GM21360 (cell line): Measurements from ENCODE around the gene SLC30A7.
"Not testable (repeated sequence)": the region's sequence is repeated elsewhere in the genome, so short reads cannot be mapped to it uniquely, and the experiment has no call there.

ENCODE experiments used
- ATAC-seq: cut with Tn5 transposase; IDR thresholded peaks from one replicate; pipeline ENCODE4 v1.9.1; 2021; ENCODE audit warnings: mild to moderate bottlenecking, moderate library complexity; ENCODE audit not compliant: unreplicated experiment

SLC30A7 gene

GRCh38 chr1:100936194-100936967 is 40.5 kb downstream of the SLC30A7 start:
- no peak for ATAC-seq

DNA sequence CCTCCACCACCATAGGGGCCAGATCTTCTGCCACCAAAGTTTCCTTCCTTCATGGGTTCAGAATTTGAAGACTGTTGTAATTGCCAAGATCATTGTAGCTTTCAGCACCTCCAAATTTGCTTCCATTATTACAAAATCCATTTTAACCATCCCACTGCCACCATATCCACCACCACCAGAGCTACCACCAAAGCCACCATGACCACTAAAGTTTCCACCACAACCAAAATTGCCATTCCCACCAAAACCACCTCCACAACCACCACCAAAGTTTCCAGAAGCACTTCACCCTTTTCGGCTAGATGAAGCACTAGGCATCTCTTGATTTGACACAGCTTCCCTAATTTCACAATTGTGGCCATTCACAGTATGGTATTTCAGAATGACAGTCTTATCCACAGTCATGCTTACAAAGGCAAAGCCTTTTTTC is 45.2 kb downstream of the SLC30A7 start:
- ATAC-seq: no peak

DNA sequence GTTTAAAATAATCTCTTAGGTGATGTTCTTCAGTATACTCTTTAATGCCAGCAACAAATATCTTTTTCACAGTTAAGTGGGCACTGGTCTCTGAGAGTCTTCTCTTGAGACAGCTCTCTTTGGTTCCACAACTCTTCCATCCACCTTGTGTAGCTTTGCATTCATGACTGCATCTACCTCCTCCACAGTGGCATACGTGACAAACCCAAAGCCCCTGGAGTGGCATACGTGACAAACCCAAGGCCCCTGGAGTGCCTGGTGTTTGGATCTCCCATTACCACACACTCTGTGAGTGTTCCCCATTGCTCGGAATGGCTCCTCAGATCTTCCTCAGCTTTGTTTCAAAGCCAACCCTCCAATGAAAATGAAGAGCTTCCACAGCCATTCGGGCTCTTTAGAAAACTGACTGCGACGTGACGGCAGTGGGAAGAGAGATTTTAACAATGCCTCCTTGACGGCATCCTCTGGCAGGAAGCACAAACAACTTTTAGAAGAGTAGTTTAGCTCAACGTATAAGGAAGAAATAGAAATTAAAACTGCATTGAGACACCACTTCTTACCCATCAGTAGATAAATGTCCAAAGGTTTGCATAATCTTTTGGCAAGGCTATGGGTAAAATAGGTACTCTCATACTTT is 45.8 kb downstream of the SLC30A7 start:
- no peak for ATAC-seq

DNA sequence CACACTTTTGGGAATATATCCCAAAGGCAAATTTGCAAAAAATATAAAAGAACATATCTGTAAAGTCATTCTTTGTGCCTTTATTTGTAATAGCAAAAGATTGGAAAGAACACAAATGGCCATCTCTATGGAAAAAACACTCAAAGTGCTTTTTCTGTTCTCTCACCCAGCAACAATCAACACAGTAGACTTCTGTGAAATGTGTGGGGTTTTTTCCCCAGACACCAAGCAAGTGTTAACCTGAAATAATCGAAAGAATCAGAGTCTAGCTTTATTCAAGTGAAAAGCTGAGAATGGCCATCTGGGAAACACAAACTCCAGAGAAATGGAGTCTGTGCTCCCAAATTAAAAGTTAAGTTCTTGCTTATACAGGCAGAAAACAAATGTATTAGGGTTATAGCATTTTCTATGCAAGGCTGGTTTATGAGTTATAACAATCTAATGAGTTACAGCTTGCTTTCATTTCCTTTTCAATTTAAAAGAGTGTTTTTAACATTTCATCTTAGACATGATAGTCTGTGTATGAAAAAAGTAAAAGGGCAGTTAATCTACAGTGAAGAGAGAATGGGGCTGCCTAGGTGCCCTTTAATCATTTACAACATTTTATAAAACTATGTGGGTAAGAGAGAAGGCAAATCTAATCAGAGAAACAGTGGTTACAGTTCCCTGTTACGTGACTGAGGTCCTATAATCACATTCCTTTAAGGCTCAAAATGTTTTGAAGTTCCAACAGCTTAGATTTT is 46.6 kb downstream of the SLC30A7 start:
- no peak for ATAC-seq

- ATAC-seq: no peak
These were observed 47.6 kb downstream of the SLC30A7 start for GRCh38 chr1:100943533-100943932.

- ATAC-seq: not testable (repeated sequence)
These were observed 50.2 kb downstream of the SLC30A7 start for GRCh38 chr1:100946064-100946463.

DNA sequence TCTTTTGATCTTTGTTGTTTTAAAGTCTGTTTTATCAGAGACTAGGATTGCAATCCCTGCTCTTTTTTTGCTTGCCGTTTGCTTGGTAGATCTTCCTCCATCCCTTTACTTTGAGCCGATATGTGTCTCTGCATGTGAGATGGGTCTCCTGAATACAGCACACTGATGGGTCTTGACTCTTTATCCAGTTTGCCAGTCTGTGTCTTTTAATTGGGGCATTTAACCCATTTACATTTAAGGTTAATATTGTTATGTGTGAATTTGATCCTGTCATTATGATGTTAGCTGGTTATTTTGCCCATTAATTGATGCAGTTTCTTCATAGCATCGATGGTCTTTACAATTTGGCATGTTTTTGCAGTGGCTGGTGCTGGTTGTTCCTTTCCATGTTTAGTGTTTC is 51.9 kb downstream of the SLC30A7 start:
- not testable (repeated sequence) for ATAC-seq

DNA sequence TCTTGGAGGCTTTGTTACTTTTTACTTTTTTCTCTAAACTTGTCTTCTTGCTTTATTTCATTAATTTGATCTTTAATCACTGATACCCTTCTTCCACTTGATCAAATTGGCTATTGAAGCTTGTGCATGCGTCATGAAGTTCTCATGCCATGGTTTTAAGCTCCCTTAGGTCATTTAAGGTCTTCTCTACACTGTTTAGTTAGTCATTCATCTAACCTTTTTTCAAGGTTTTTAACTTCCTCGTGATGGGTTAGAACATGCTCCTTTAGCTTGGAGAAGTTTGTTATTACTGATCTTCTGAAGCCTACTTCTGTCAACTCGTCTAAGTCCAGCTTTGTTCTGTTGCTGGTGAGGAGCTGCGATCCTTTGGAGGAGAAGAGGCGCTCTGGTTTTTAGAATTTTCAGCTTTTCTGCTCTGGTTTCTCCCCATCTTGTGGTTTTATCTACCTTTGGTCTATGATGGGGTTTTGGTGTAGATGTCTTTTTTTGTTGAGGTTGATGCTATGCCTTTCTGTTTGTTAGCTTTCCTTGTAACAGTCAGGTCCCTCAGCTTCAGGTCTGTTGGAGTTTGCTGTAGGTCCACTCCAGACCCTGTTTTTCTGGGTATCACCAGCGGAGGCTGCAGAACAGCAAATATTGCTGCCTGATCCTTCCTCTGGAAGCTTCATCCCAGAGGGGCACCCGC is 53.0 kb downstream of the SLC30A7 start:
- ATAC-seq: not testable (repeated sequence)

- peak; percentile 49 for ATAC-seq
These were observed 53.7 kb downstream of the SLC30A7 start for GRCh38 chr1:100949515-100950158.

DNA sequence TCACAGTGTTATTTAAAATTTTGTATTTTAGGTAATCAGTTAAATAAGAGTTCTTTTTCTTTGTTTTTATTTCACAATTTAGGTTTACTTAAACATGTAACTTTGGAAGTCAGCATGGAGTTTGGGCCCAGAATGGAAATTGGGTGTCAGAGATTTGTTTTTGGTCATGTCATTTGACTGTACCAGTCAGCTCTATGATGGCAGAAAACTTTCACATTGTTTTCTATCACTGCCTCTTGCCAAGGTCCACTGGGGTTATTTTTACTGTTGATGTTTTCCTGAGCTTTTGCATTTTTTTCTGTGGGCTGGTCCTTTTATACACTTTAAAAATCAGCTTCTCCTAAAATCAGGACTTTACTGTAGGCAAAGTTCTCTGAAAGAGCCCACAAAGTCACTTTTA is 54.4 kb downstream of the SLC30A7 start:
- no peak for ATAC-seq

DNA sequence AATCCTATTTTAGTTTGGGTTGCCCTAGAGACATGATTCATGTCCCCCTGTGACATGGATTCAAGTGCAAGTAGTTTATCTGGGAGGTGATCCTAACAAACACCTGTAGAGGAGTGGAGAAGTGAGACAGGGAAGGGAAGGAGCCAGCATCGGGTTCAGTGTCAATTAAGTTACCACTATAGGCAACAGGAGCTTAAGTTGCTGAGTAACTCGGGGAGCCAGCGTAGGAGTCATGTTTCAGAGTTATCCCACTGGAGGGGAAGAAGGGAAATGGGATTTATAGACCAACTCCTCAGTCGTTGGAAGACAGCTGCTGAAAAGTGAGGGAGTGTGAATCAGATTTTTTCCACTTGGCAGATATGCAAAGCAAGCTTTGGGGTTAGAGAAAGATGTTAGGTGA is 54.9 kb downstream of the SLC30A7 start:
- ATAC-seq: no peak

GRCh38 chr1:100952104-100952745 is 56.3 kb downstream of the SLC30A7 start:
- no peak for ATAC-seq

- not testable (repeated sequence) for ATAC-seq
These were observed 57.1 kb downstream of the SLC30A7 start for GRCh38 chr1:100952970-100953369.

DNA sequence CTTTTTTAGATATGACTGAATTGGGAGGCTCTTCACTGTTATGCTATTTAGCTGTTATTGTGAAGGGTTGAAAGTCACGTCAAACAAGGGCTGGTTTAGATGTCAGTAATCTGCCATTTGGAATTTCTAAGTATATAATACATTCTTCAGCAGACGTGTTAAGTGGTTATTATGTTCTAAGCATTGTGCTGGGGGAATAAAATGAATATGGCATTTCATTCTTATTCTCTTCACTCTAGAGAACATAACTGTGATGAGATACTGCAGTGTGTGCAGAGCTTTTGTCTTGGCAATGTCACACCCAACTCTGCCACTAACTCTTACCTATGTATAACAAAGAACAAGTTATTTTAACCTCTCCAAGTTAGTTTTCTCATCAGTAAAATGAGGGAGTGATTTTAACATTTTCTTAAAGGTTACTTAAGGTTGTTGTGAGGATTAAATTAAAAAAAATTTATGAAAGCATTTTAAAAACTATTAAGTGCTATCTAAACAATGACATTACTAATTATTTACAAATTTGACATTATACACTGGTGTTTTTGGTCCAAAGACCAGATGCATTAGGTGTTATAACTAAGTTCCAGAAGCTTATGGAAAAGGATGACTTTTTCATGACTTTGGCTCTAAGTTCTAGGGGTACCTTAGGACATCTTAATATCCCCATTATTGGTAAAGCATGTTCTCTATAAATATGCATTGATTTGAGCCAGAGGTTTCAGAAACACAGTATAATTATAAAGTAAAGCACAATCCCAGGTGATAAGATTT is 58.3 kb downstream of the SLC30A7 start:
- no peak for ATAC-seq

DNA sequence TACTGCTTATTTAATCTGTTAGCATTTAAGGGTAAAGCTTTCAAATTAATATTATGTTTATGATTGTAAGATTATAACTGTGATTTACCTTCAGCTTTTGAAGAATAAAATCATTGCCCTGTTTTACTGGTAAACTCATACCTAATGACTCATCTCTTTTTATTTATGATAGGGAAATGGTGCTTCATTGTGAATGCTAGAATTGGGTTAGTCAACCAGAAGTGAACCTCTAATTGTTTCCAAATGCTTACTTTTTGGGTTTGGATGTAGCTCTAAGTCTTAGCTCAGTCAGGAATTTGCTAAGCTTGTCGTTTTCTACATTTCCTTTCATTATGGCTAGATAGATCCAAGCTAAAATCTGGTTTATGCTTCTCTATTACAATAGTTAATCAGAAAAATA is 59.4 kb downstream of the SLC30A7 start:
- ATAC-seq: no peak

GRCh38 chr1:100959502-100960060 is 63.7 kb downstream of the SLC30A7 start:
- ATAC-seq: no peak

GRCh38 chr1:100960098-100960497 is 64.2 kb downstream of the SLC30A7 start:
- ATAC-seq: no peak

DNA sequence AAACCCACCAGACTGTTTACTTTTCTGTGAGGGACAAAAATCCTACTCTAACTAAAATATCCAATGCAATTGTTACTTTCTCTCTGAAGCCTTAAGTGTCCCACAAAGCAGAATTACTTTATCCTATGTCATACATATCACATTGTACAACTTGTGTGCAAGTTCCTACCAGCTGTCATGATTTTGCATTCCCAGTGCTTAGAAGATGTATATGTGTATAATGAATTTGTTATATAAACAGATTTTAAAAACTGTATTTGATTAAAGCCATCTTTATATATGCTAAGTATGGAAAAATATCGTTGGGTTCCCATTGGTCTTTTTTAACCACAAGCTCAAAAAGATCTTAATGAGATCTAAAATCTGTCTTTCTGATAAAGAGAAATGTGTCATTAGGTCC is 72.7 kb downstream of the SLC30A7 start:
- no peak for ATAC-seq

DNA sequence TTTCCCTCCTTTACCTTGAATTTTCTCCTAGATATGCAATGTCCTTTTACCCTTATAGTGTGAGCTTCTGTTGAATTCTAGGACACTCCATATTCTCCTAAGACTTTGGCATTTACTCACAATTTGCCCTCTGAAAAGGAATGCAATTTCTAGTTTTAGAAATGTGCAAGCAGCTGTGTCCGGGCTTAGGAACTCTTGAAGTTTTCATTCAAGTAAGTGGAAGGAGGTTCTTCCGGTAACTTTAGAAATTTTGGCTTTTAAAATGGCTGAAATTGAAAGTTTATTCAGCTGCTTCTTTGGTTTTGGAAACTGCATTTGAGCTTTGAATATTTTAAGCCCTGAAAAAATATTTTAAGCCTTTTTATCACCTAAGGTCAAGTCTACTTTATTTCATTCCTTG is 73.4 kb downstream of the SLC30A7 start:
- no peak for ATAC-seq
